Upper lobe of right lung (tissue), 1 donor: ENCODE results near the gene TCEAL5. TPM values are rescaled to one million over a fixed set of nuclear protein-coding genes. Genes with fewer than 3 reads are reported as not detected.

Experiments used
- ATAC-seq: fragments of 200-7000 bp; cut with Tn5 transposase; one replicate; pipeline ENCODE4 v1.9.1; 2020; ENCODE audit warnings: mild to moderate bottlenecking, moderate library complexity
- DNase-seq: peaks from one replicate; pipeline ENCODE4 v3.0.0-alpha.2; 2020
- H3K27ac ChIP-seq: fragments of 200-600 bp; one replicate; pipeline ENCODE4 v1.8.0; 2022
- H3K27me3 ChIP-seq: fragments of 200-600 bp; one replicate; pipeline ENCODE4 v1.8.0; 2022; ENCODE audit warnings: mild to moderate bottlenecking
- H3K36me3 ChIP-seq: fragments of 200-600 bp; one replicate; pipeline ENCODE4 v1.8.0; 2022
- H3K4me1 ChIP-seq: fragments of 200-600 bp; one replicate; pipeline ENCODE4 v1.8.0; 2022
- H3K4me3 ChIP-seq: fragments of 200-600 bp; one replicate; pipeline ENCODE4 v1.8.0; 2022; ENCODE audit warnings: mild to moderate bottlenecking
- H3K9me3 ChIP-seq: fragments of 200-600 bp; one replicate; pipeline ENCODE4 v1.8.0; 2022
- CTCF ChIP-seq: fragments of 200-600 bp; IDR thresholded peaks from one replicate; pipeline ENCODE4 v1.8.0; 2022; ENCODE audit warnings: antibody characterized with exemption
- intact Hi-C: fragments of 100-400 bp; cut with DNase I; formaldehyde crosslinking; loops from one replicate; pipeline ENCODE4 v1.11.0; 2022
- total RNA-seq: library from RNA; stranded (reverse); fragmentation: NEBNext Ultra II Directional; extraction: Animal tissue kit (Norgen Biotek cat#: 25700); gene quantifications from one replicate; pipeline ENCODE4 v1.2.1, GENCODE V29; 2021
- donor health status: DM: no; HTN: yes; CAD: no; lungs with severe emphysema.

TCEAL5 gene
- total RNA-seq, 1 donor from 2014 or later, result not detected

GRCh38 chrX:103293118-103293517 is 16.6 kb upstream of the TCEAL5 start:
- intact Hi-C loops, result no loop called here
- no peaks in the 10 kb centered on the region for H3K36me3 ChIP-seq

GRCh38 chrX:103279624-103280023 is 3.1 kb upstream of the TCEAL5 start:
- intact Hi-C loops, result no loop called here
- Histone ChIP-seq H3K4me3 (no peak overlapping the region), H3K36me3 (no peaks in the 10 kb centered on the region), H3K27ac (no peak overlapping the region), H3K4me1 (no peaks in the 10 kb centered on the region), H3K9me3 (no peaks in the 10 kb centered on the region), H3K27me3 (no peaks in the 10 kb centered on the region)
- TF ChIP-seq CTCF, result no peak
- ATAC-seq, result no peak
- no peak for DNase-seq

More at GRCh38 chrX:103293118-103293517, 16.6 kb upstream of the TCEAL5 start:
- no peak for TF ChIP-seq CTCF
- H3K4me1 ChIP-seq, result no peaks in the 10 kb centered on the region
- no peak overlapping the region for H3K4me3 ChIP-seq
- no peak for ATAC-seq
- no peak overlapping the region for H3K27ac ChIP-seq
- DNase-seq, result no peak
- H3K9me3 ChIP-seq, result no peaks in the 10 kb centered on the region
- no peaks in the 10 kb centered on the region for H3K27me3 ChIP-seq

GRCh38 chrX:103275947-103276567 is 493 bp downstream of the TCEAL5 start:
- Histone ChIP-seq H3K36me3 (no peaks in the 10 kb centered on the region), H3K27me3 (no peaks in the 10 kb centered on the region), H3K9me3 (no peaks in the 10 kb centered on the region), H3K27ac (no peak overlapping the region), H3K4me1 (no peaks in the 10 kb centered on the region), H3K4me3 (no peak overlapping the region)
- DNase-seq, result no peak
- intact Hi-C loops, result no loop called here
- no peak for ATAC-seq
- TF ChIP-seq CTCF, result no peak

GRCh38 chrX:103274284-103274683 is 2.3 kb downstream of the TCEAL5 start:
- TF ChIP-seq CTCF, result no peak
- Histone ChIP-seq H3K36me3 (no peaks in the 10 kb centered on the region), H3K4me1 (no peaks in the 10 kb centered on the region), H3K4me3 (no peak overlapping the region), H3K27ac (no peak overlapping the region), H3K9me3 (no peaks in the 10 kb centered on the region), H3K27me3 (no peaks in the 10 kb centered on the region)
- DNase-seq (no peak), ATAC-seq (no peak)
- intact Hi-C loops, result no loop called here

- Histone ChIP-seq H3K9me3 (no peaks in the 10 kb centered on the region), H3K4me3 (no peak overlapping the region), H3K27me3 (no peaks in the 10 kb centered on the region), H3K4me1 (peaks cover 5% of the 10 kb centered on the region), H3K27ac (no peak overlapping the region), H3K36me3 (no peaks in the 10 kb centered on the region)
- DNase-seq (no peak), ATAC-seq (no peak)
- no peak for TF ChIP-seq CTCF
- intact Hi-C loops, result no loop called here
Measured at GRCh38 chrX:103258275-103258674, 18.3 kb downstream of the TCEAL5 start.

GRCh38 chrX:103256651-103257050 is 19.9 kb downstream of the TCEAL5 start:
- Histone ChIP-seq H3K27me3 (no peaks in the 10 kb centered on the region), H3K4me3 (no peak overlapping the region), H3K36me3 (no peaks in the 10 kb centered on the region), H3K4me1 (peaks cover 6% of the 10 kb centered on the region), H3K27ac (no peak overlapping the region), H3K9me3 (no peaks in the 10 kb centered on the region)
- TF ChIP-seq CTCF, result no peak
- ATAC-seq (no peak), DNase-seq (no peak)
- intact Hi-C loops, result no loop called here
